ENCODE data around the gene SLC2A4. TPM values are rescaled to one million over a fixed set of nuclear protein-coding genes. Genes with fewer than 3 reads are reported as not detected.
A peak's percentile ranks its signal among the peaks of the same experiment; 100 is the strongest.

The SLC2A4 gene
- total RNA-seq, 1 donor from 2014 or later = 3.2 TPM

DNA sequence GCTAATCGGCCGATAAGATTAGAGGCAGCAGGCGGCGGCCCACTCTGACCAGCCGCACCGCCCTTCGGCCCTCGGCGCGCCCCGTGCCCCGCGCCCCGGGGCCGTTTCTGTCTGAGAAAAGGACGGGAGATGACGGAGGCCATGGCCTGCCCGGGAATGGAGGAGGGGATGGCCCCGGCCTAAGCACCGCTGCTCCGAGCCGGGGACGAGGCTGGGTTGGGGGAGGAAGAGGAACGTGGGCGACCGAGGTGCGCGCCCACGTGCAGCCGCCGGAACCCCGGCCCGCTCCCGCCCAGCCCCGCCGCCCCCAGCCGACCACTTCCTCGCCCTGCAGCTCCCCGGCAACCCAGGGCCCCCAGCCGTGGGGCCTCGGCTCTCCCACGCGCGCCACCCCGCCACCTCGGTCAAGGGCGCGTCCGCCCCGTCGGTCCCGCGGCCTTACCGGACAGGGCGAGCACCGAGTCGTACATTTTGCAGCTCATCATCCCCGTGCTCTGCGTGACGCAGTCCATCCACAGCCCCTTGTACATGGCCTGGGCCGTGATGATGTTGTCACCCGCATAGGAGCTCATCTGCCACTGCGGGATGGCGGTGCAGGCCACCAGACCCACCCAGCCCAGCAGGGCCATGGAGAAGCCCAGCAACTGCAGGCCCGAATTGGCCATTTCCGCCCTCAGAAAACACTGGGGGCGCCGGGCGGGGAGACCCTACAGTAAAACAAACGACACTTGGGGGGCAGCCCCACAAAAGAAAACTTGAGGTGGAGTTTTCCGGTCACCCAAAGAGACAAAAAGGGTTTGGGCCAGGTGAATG, 19.9 kb upstream of the SLC2A4 start:
- no peaks in the 10 kb centered on the region for H3K36me3 ChIP-seq
- peaks cover 36% of the 10 kb centered on the region for H3K4me1 ChIP-seq
- TF ChIP-seq POLR2A (IDR thresholded peaks at IDR 0.05) = no peak
- TF ChIP-seq CTCF (IDR thresholded peaks at IDR 0.05) = no peak
- no peak for TF ChIP-seq POLR2AphosphoS5 (IDR thresholded peaks at IDR 0.05; ENCODE audit: insufficient read depth in 1 of 2, low read depth in 1 of 2)

GRCh38 chr17:7262192-7262934, 19.2 kb upstream of the SLC2A4 start, which contains the start of gene CLDN7:
CLDN7 (minus strand) TSS chr17:7262478; CDS start chr17:7262043, 435 bp downstream.
- intact Hi-C loops (cut with DNase I) = loop anchor here (5.0 kb wide), 1 partner anchor 525 kb away; no protein-coding TSS in a partner anchor
- DNase-seq (ENCODE audit: extremely low spot score in 2 of 2) = no peak
- peak within 1 kb of the TSS; percentile 44 to 58 for H3K4me3 ChIP-seq
- H3K36me3 ChIP-seq = no peaks in the 10 kb centered on the region
- no peak for TF ChIP-seq CTCF (IDR thresholded peaks at IDR 0.05)
- TF ChIP-seq POLR2AphosphoS5 (IDR thresholded peaks at IDR 0.05; ENCODE audit: insufficient read depth in 1 of 2, low read depth in 1 of 2) = no peak
- TF ChIP-seq POLR2A (IDR thresholded peaks at IDR 0.05) = no peak
- no peaks in the 10 kb centered on the region for H3K9me3 ChIP-seq
- H3K4me1 ChIP-seq = peaks cover 36% of the 10 kb centered on the region
- H3K27ac ChIP-seq = peak within 1 kb of the TSS; percentile 60
- peaks cover 11% of the 10 kb centered on the region for H3K27me3 ChIP-seq

More for the DNA sequence above, 19.9 kb upstream of the SLC2A4 start:
- Histone ChIP-seq H3K27ac (peak overlapping the region; percentile 47), H3K27me3 (peaks cover 11% of the 10 kb centered on the region), H3K4me3 (peak overlapping the region; percentile 44 to 58), H3K9me3 (no peaks in the 10 kb centered on the region)
- intact Hi-C loops (cut with DNase I) = loop anchor here (5.0 kb wide), 1 partner anchor 526 kb away; no protein-coding TSS in a partner anchor
- DNase-seq (ENCODE audit: extremely low spot score in 2 of 2) = no peak

DNA sequence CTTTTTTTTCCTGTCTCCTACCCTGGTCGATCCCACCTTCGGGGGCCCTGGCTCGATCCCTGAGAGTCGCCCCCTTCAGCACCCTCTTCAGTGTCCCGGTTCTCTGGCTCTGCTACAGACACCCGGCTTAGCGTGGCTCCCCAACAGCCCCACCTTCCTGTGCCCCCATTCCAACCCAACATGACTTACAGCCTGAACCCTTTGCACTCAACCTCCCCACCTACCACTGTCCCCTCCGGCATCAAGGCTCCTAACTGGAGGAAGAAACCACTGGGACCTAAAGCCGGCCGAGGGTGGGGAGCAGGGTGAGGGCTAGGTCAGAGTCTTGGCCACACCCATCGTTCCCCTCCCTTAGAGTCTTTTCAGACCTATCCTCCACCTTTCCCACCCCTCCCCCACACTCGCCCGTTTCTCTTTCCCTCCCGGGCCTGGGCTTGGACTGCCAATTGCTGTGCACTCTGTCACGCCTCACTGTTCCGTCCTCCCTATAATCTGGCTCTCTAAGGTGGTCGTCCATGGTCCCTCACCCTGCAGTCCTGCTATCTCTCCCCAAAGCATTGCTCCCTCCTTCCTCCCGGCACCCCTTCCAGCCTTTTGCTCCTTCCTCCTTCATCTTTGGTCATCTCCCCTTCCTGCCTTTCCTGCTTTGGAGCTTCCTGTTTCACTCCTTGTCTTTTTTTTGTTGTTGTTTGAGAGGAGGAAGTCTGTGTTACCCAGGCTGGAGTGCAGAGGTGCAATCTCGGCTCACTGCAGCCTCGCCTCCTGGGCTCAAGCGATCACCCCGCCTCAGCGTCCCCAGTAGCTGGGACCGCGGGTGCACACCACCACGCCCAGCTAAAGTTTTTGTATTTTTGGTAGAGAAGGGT, 18.4 kb upstream of the SLC2A4 start:
- Histone ChIP-seq H3K4me3 (peak overlapping the region; percentile 44 to 58), H3K27me3 (peaks cover 11% of the 10 kb centered on the region), H3K27ac (peak overlapping the region; percentile 60), H3K4me1 (peaks cover 36% of the 10 kb centered on the region), H3K36me3 (no peaks in the 10 kb centered on the region), H3K9me3 (no peaks in the 10 kb centered on the region)
- intact Hi-C loops (cut with DNase I) = loop anchor here (5.0 kb wide), 1 partner anchor 524 kb away; no protein-coding TSS in a partner anchor
- TF ChIP-seq POLR2AphosphoS5 (IDR thresholded peaks at IDR 0.05; ENCODE audit: insufficient read depth in 1 of 2, low read depth in 1 of 2) (no peak), POLR2A (IDR thresholded peaks at IDR 0.05) (no peak), CTCF (IDR thresholded peaks at IDR 0.05) (no peak)
- peak in 1 of 2 donors; percentile 83 for DNase-seq (ENCODE audit: extremely low spot score in 2 of 2)

DNA sequence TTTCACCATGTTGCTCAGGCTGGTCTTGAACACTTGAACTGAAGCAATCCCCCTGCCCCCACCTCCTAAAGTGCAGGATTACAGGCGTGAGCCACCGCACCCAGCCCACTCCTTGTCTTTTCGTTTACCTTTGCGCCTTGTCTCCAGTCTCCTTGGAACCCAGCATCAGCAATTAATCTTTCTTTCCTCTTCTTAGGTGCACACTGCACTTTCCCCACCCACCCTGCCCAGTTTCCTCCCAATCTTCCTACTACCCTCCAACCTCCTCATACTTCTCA, 17.8 kb upstream of the SLC2A4 start:
- peaks cover 11% of the 10 kb centered on the region for H3K27me3 ChIP-seq
- no peak for DNase-seq (ENCODE audit: extremely low spot score in 2 of 2)
- H3K27ac ChIP-seq = no peak overlapping the region
- intact Hi-C loops (cut with DNase I) = loop anchor here (5.0 kb wide), 1 partner anchor 524 kb away; no protein-coding TSS in a partner anchor
- H3K9me3 ChIP-seq = no peaks in the 10 kb centered on the region
- H3K36me3 ChIP-seq = no peaks in the 10 kb centered on the region
- no peak overlapping the region for H3K4me3 ChIP-seq
- TF ChIP-seq POLR2AphosphoS5 (IDR thresholded peaks at IDR 0.05; ENCODE audit: insufficient read depth in 1 of 2, low read depth in 1 of 2) (no peak), POLR2A (IDR thresholded peaks at IDR 0.05) (no peak)
- peaks cover 36% of the 10 kb centered on the region for H3K4me1 ChIP-seq

GRCh38 chr17:7266784-7267183, 14.7 kb upstream of the SLC2A4 start:
- Histone ChIP-seq H3K36me3 (no peaks in the 10 kb centered on the region), H3K9me3 (no peaks in the 10 kb centered on the region), H3K4me1 (peaks cover 21% of the 10 kb centered on the region), H3K4me3 (no peak overlapping the region), H3K27ac (no peak overlapping the region), H3K27me3 (peaks cover 11% of the 10 kb centered on the region)
- intact Hi-C loops (cut with DNase I) = no loop called here
- no peak for DNase-seq (ENCODE audit: extremely low spot score in 2 of 2)
- TF ChIP-seq POLR2AphosphoS5 (IDR thresholded peaks at IDR 0.05; ENCODE audit: insufficient read depth in 1 of 2, low read depth in 1 of 2) = no peak
- no peak for TF ChIP-seq POLR2A (IDR thresholded peaks at IDR 0.05)
- no peak for TF ChIP-seq CTCF (IDR thresholded peaks at IDR 0.05)
